Measurements from ENCODE around the gene HIF3A. TPM values are rescaled to one million over a fixed set of nuclear protein-coding genes. Genes with fewer than 3 reads are reported as not detected.
"Not testable (repeated sequence)": the region's sequence is repeated elsewhere in the genome, so short reads cannot be mapped to it uniquely, and the experiment has no call there.

HIF3A gene
- total RNA-seq, 1 donor from 2014 or later = 54.2 TPM

- DNase-seq (ENCODE audit: low spot score) = no peak
- Mint-ChIP-seq H3K36me3 (ENCODE audit: low read depth, unreplicated experiment) (peaks cover 21% of the 10 kb centered on the region), H3K4me3 (ENCODE audit: unreplicated experiment) (no peak overlapping the region), H3K27ac (ENCODE audit: unreplicated experiment) (peak overlapping the region; percentile 87), H3K4me1 (ENCODE audit: unreplicated experiment) (peaks cover 29% of the 10 kb centered on the region), H3K9me3 (ENCODE audit: unreplicated experiment) (no peaks in the 10 kb centered on the region), H3K27me3 (ENCODE audit: unreplicated experiment) (peaks cover 5% of the 10 kb centered on the region)
- TF ChIP-seq CTCF (IDR thresholded peaks at IDR 0.05; ENCODE audit: unreplicated experiment) = no peak
Observed at GRCh38 chr19:46373491-46374359, 76.9 kb downstream of the HIF3A start.

DNA sequence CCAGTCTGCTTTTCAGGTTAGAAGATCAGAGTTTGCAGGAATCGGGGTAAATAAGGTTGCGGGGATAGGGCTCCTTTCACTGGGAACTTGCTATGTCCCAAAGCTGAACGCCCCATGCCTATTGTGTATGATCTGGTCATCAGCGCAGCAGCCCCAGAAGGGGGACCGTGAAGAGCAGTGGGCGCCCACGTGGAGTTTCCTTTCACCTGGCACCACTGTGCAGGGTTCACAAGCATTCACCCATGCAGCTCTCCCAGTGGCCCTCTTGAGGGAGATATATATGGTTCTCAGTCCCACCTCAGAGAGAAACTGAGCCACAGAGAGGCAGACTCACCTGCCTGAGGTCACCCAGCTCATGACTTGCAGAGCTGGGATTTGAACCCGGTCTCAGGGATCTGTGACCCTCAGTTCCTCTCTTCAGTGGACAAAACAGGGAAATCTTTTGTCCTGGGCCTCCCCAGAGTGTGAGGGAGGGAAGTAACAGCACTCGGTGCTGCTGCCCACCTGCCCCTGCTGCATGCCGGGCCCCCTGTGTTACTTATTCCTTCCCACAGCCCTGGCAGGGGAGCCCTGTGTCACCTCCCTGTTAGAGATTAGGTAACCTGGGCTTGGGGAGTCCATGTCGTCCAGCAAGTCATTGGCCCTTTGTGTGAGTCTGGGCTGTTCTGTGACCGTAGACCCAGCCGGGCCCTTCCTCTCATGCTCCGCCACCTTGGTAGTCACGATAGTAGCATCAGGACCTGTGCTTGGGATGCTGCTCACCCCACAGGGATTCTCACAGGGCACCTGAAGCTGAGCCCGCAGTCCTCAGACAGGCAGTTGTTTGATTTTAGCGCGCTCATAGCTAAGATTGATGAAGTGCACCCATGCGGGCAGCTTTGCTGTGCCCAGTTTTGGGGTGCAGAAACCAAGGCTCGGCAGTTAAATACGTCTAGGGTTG, 78.0 kb downstream of the HIF3A start:
- Mint-ChIP-seq H3K4me3 (ENCODE audit: unreplicated experiment) (no peak overlapping the region), H3K36me3 (ENCODE audit: low read depth, unreplicated experiment) (peaks cover 22% of the 10 kb centered on the region), H3K9me3 (ENCODE audit: unreplicated experiment) (no peaks in the 10 kb centered on the region), H3K27ac (ENCODE audit: unreplicated experiment) (no peak overlapping the region), H3K4me1 (ENCODE audit: unreplicated experiment) (peaks cover 29% of the 10 kb centered on the region), H3K27me3 (ENCODE audit: unreplicated experiment) (peaks cover 5% of the 10 kb centered on the region)
- no peak for DNase-seq (ENCODE audit: low spot score)
- no peak for TF ChIP-seq CTCF (IDR thresholded peaks at IDR 0.05; ENCODE audit: unreplicated experiment)

DNA sequence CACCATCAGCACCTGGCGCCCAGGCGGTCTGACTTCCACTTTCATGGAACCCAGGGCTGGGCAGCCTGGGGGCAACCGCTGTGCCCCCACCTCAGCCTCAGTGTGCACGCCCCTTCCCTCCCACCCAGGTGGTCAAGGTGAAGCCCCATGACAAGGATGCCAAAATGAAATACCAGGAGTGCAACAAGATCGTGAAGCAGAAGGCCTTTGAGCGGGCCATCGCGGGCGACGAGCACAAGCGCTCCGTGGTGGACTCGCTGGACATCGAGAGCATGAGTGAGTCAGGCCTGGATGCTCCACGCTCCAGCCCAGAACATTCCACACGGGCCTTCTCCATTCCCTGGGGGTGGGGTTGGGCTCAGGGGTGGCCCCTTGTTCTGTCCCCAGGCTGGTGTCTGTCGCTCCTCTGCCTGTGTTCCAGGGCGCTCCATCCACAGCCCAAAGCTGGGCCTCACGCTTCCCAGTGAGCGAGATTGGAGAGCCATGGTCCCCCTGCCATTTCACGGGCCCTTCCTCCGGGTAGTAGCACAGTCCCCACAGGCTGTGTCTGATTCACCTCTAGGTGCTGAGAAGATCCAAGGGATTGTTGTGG, 78.7 kb downstream of the HIF3A start:
- not testable (repeated sequence) for H3K27ac Mint-ChIP-seq (ENCODE audit: unreplicated experiment); H3K4me3 Mint-ChIP-seq (ENCODE audit: unreplicated experiment); H3K9me3 Mint-ChIP-seq (ENCODE audit: unreplicated experiment); DNase-seq (ENCODE audit: low spot score); H3K27me3 Mint-ChIP-seq (ENCODE audit: unreplicated experiment)
- H3K4me1 Mint-ChIP-seq (ENCODE audit: unreplicated experiment) = peaks cover 29% of the 10 kb centered on the region
- peaks cover 26% of the 10 kb centered on the region for H3K36me3 Mint-ChIP-seq (ENCODE audit: low read depth, unreplicated experiment)

GRCh38 chr19:46376241-46377153, 79.7 kb downstream of the HIF3A start:
- Mint-ChIP-seq H3K36me3 (ENCODE audit: low read depth, unreplicated experiment) (peaks cover 26% of the 10 kb centered on the region), H3K9me3 (ENCODE audit: unreplicated experiment) (no peaks in the 10 kb centered on the region), H3K27me3 (ENCODE audit: unreplicated experiment) (peaks cover 5% of the 10 kb centered on the region), H3K27ac (ENCODE audit: unreplicated experiment) (no peak overlapping the region), H3K4me1 (ENCODE audit: unreplicated experiment) (peaks cover 23% of the 10 kb centered on the region), H3K4me3 (ENCODE audit: unreplicated experiment) (no peak overlapping the region)
- no peak for TF ChIP-seq CTCF (IDR thresholded peaks at IDR 0.05; ENCODE audit: unreplicated experiment)
- no peak for DNase-seq (ENCODE audit: low spot score)
